Upper lobe of left lung (tissue), 4 donors: ENCODE measurements around the gene APOBEC3C.

Experiments
- EP300 ChIP-seq, 4 donors: sonication (generic); formaldehyde crosslinking; IDR thresholded peaks; one replicate each; pipeline ENCODE4 v1.5.1; 2017; ENCODE audit warnings: antibody characterized with exemption in 4 of 4, control low read depth in 2 of 4
- POLR2A ChIP-seq, 4 donors: fragments of 450-650 bp; IDR thresholded peaks; one replicate each; pipeline ENCODE4 v1.5.1; 2016 to 2017; ENCODE audit warnings: antibody characterized with exemption in 4 of 4, mild to moderate bottlenecking in 2 of 4
- TF ChIP-seq, protein P1 (sequence below), 6 experiments: fragments of 450-650 bp in 4 of 6; fragments of 200-600 bp in 2 of 6; sonication (generic) in 2 of 6; IDR thresholded peaks; one replicate each; pipeline ENCODE4 v1.5.1; 2016 to 2019; ENCODE audit warnings: antibody characterized with exemption in 6 of 6

DNA sequence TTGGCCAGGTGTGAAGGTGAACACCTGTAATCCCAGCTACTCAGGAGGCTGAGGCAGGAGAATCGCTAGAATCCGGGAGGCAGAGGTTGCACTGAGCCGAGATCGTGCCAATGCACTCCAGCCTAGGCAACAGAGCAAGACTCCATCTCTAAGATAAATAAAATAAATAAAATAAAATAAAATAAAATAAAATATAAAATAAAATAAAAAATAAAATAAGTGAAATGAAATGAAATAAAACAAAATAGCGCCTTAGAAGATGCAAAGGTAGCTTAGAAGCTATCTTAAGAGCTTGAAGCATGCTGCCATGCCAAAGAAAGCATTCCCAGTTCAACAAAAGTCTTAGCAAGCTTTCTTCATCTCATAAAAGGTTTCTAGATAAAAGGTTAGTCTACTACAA is 6.9 kb upstream of the APOBEC3C start:
- TF ChIP-seq, protein P1, sequence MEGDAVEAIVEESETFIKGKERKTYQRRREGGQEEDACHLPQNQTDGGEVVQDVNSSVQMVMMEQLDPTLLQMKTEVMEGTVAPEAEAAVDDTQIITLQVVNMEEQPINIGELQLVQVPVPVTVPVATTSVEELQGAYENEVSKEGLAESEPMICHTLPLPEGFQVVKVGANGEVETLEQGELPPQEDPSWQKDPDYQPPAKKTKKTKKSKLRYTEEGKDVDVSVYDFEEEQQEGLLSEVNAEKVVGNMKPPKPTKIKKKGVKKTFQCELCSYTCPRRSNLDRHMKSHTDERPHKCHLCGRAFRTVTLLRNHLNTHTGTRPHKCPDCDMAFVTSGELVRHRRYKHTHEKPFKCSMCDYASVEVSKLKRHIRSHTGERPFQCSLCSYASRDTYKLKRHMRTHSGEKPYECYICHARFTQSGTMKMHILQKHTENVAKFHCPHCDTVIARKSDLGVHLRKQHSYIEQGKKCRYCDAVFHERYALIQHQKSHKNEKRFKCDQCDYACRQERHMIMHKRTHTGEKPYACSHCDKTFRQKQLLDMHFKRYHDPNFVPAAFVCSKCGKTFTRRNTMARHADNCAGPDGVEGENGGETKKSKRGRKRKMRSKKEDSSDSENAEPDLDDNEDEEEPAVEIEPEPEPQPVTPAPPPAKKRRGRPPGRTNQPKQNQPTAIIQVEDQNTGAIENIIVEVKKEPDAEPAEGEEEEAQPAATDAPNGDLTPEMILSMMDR (IDR thresholded peaks at IDR 0.05): no peak
- no peak for TF ChIP-seq EP300 (IDR thresholded peaks at IDR 0.05)
- TF ChIP-seq POLR2A (IDR thresholded peaks at IDR 0.05): no peak
